Ovary (tissue), 3 donors: ENCODE measurements around the gene CRTC3.

ENCODE experiments used
- EP300 ChIP-seq: sonication (generic); formaldehyde crosslinking; IDR thresholded peaks from one replicate; pipeline ENCODE4 v1.6.1; 2017; ENCODE audit warnings: antibody characterized with exemption
- POLR2A ChIP-seq: fragments of 450-650 bp; IDR thresholded peaks from one replicate; pipeline ENCODE4 v1.6.1; 2017; ENCODE audit warnings: antibody characterized with exemption, mild to moderate bottlenecking, moderate library complexity
- TF ChIP-seq, protein P1 (sequence below), 3 donors: fragments of 450-650 bp in 2 of 3; fragments of 200-600 bp in 1 of 3; IDR thresholded peaks; one replicate each; pipeline versions ENCODE4 v1.5.1 to v1.8.0; 2016 to 2022; ENCODE audit warnings: antibody characterized with exemption in 3 of 3, mild to moderate bottlenecking in 1 of 3
- donor health status: DM: no; HTN: no; CAD: no.

- TF ChIP-seq POLR2A (no peak), EP300 (no peak)
- TF ChIP-seq, protein P1, sequence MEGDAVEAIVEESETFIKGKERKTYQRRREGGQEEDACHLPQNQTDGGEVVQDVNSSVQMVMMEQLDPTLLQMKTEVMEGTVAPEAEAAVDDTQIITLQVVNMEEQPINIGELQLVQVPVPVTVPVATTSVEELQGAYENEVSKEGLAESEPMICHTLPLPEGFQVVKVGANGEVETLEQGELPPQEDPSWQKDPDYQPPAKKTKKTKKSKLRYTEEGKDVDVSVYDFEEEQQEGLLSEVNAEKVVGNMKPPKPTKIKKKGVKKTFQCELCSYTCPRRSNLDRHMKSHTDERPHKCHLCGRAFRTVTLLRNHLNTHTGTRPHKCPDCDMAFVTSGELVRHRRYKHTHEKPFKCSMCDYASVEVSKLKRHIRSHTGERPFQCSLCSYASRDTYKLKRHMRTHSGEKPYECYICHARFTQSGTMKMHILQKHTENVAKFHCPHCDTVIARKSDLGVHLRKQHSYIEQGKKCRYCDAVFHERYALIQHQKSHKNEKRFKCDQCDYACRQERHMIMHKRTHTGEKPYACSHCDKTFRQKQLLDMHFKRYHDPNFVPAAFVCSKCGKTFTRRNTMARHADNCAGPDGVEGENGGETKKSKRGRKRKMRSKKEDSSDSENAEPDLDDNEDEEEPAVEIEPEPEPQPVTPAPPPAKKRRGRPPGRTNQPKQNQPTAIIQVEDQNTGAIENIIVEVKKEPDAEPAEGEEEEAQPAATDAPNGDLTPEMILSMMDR (IDR thresholded peaks at IDR 0.05), result no peak
Measured at GRCh38 chr15:90552162-90552928, 22.6 kb downstream of the CRTC3 start.
